ENCODE data around the gene CTAGE1. TPM values are rescaled to one million over a fixed set of nuclear protein-coding genes. Genes with fewer than 3 reads are reported as not detected.

The CTAGE1 gene
- total and polyA plus RNA-seq, 10 of the 15 experiments (the other 5 are each of a cell fraction or from before 2014, with no cell fraction given): 0.01 TPM; not detected in 9

DNA sequence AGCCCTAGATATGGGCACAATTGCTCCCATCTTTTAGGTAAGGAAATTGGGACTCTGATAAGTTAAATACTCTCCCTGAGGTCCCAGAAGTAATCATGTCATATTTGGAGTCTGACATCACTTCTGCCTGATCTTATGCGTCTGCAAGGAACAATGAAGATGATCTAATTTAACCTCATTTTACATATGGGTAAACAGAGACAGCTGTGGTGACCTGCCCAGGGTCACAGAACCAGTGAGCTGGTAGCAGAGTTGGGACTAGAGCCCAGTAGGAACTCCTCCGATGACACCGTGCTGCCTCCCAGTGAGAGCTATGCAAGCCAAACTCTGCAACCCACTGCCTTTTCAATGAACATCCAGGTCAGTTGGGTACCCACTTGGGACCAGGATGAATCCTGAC lies 17.8 kb downstream of the CTAGE1 start:
- H3K27me3 ChIP-seq (replicated peaks in 1 of 2; ENCODE audit: control insufficient read depth in 2 of 2, insufficient read depth in 2 of 2, low read length in 1 of 2): no peaks in the 10 kb centered on the region
- ChIA-PET SMC1A (ENCODE audit: uncharacterized antibody, unreplicated experiment) (no interaction called here), POLR2A (no interaction called here), RAD21 (ENCODE audit: unreplicated experiment) (no interaction called here), CTCF (no interaction called here)
- no peak overlapping the region for H3K27ac ChIP-seq (ENCODE audit: control insufficient read depth, insufficient read depth)
- WGBS (ENCODE audit: insufficient coverage, insufficient replicate concordance, low lambda C conversion rate, missing lambda C conversion rate): 42% methylated on average over 3 of the region's 3 CpGs
- H2AFZ ChIP-seq (ENCODE audit: control insufficient read depth, low read depth, low read length): no peak overlapping the region
- intact Hi-C loops (cut with micrococcal nuclease; ENCODE audit: unreplicated experiment): loop anchor here (10.0 kb wide), 1 partner anchor 55 kb away; no protein-coding TSS in a partner anchor
- no peaks in the 10 kb centered on the region for H3K79me2 ChIP-seq (ENCODE audit: control insufficient read depth, insufficient read depth, low read length)
- H3K4me3 ChIP-seq: no peak overlapping the region
- in situ Hi-C loops (cut with MboI): no loop called here
- H3K9me3 ChIP-seq (replicated peaks; ENCODE audit: control insufficient read depth, insufficient read depth, low read length): no peaks in the 10 kb centered on the region
- DNase-seq (ENCODE audit: low read depth, low spot score) (no peak), ATAC-seq (no peak), FAIRE-seq (no peak)
- BruUV-seq (replicated peaks): no TSS peak
- TF ChIP-seq, protein P1, sequence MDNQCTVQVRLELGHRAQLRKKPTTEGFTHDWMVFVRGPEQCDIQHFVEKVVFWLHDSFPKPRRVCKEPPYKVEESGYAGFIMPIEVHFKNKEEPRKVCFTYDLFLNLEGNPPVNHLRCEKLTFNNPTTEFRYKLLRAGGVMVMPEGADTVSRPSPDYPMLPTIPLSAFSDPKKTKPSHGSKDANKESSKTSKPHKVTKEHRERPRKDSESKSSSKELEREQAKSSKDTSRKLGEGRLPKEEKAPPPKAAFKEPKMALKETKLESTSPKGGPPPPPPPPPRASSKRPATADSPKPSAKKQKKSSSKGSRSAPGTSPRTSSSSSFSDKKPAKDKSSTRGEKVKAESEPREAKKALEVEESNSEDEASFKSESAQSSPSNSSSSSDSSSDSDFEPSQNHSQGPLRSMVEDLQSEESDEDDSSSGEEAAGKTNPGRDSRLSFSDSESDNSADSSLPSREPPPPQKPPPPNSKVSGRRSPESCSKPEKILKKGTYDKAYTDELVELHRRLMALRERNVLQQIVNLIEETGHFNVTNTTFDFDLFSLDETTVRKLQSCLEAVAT (IDR thresholded peaks at IDR 0.05): no peak
- TF ChIP-seq HDGF (IDR thresholded peaks at IDR 0.05) (no peak), NBN (IDR thresholded peaks at IDR 0.05) (no peak), SIX5 (IDR thresholded peaks at IDR 0.05; ENCODE audit: low read depth, low read length, severe bottlenecking) (no peak), ATF7 (IDR thresholded peaks at IDR 0.05; ENCODE audit: low read depth) (no peak), BHLHE40 (IDR thresholded peaks at IDR 0.05; ENCODE audit: borderline replicate concordance in 1 of 2, low read depth in 2 of 2, low read length in 1 of 2) (no peak), NFYA (IDR thresholded peaks at IDR 0.05; ENCODE audit: borderline replicate concordance, low read depth, low read length) (no peak), ZNF217 (IDR thresholded peaks at IDR 0.05) (no peak)
- TF ChIP-seq, protein P2, sequence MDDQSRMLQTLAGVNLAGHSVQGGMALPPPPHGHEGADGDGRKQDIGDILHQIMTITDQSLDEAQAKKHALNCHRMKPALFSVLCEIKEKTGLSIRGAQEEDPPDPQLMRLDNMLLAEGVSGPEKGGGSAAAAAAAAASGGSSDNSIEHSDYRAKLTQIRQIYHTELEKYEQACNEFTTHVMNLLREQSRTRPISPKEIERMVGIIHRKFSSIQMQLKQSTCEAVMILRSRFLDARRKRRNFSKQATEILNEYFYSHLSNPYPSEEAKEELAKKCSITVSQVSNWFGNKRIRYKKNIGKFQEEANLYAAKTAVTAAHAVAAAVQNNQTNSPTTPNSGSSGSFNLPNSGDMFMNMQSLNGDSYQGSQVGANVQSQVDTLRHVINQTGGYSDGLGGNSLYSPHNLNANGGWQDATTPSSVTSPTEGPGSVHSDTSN (IDR thresholded peaks at IDR 0.05; ENCODE audit: insufficient replicate concordance, low read depth, low read length): no peak
- TF ChIP-seq, protein P3, sequence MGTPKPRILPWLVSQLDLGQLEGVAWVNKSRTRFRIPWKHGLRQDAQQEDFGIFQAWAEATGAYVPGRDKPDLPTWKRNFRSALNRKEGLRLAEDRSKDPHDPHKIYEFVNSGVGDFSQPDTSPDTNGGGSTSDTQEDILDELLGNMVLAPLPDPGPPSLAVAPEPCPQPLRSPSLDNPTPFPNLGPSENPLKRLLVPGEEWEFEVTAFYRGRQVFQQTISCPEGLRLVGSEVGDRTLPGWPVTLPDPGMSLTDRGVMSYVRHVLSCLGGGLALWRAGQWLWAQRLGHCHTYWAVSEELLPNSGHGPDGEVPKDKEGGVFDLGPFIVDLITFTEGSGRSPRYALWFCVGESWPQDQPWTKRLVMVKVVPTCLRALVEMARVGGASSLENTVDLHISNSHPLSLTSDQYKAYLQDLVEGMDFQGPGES (IDR thresholded peaks at IDR 0.05): no peak
- H3K4me2 ChIP-seq (ENCODE audit: control insufficient read depth, insufficient read depth): no peak overlapping the region
- H3K4me1 ChIP-seq (ENCODE audit: control insufficient read depth, insufficient read depth, low read length): no peaks in the 10 kb centered on the region
- H3K9ac ChIP-seq (ENCODE audit: control insufficient read depth, insufficient read depth, low read length): no peak overlapping the region
- H3K36me3 ChIP-seq (ENCODE audit: control insufficient read depth in 2 of 2, insufficient read depth in 2 of 2, low read length in 1 of 2): no peaks in the 10 kb centered on the region
- no peaks in the 10 kb centered on the region for H4K20me1 ChIP-seq (ENCODE audit: control insufficient read depth, insufficient read depth)

All from GM12878 (cell line).